ACHN (cell line): Measurements from ENCODE around the gene HTR4.

Experiments used
- DNase-seq: peaks from one replicate; pipeline ENCODE4 v3.0.0-alpha.2; 2015
- in situ Hi-C: cut with HindIII; loops from 2 replicates; pipeline ENCODE4 v1.10.0; 2017; ENCODE audit warnings: low sequenced_read_pairs, low pct_ligation_motif_present, low pct_unique_long_range_greater_than_20kb

The HTR4 gene

GRCh38 chr5:148459669-148460068, 194.7 kb downstream of the HTR4 start:
- DNase-seq: no peak
- in situ Hi-C loops: no loop called here

DNA sequence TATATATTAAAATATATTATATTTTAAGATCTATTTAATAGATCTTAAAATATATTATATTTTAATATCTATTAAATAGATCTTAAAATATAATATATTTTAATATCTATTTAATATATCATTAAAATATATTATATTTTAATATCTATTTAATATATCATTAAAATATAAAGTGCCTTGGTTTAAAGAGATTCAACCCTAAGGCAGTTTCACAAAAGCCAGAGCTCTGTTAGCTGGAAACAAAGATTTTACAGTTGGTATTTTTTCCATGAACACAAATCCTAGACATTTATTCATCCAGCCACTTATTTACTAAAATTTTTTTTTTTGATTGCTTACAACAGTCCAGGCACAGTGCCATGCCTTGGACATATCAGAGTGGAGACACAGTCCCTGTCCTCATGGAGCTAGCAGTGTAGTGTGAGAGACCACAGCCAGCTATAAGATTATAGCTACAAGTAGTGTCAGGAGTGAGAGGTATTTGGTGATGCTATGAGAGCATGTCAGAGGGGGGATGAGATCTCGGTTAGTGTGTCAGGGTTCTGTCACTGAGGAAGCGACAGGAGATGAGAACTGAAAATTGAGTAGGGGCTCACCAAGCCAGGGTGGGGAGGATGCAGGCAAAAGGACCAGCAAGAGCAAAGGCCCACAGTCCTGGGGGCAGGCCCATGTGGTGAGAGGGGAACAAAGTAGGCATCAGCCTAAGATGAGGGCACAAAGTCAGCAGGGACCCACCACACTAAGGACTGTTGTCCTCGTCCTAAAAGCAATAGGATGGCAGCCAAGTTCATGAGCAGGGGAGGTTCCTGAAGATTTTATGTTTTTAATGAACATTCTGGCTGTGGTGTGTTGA, 196.1 kb downstream of the HTR4 start:
- in situ Hi-C loops: no loop called here
- no peak for DNase-seq

- DNase-seq: peak; percentile 22
- in situ Hi-C loops: no loop called here
Observed at GRCh38 chr5:148457183-148457620, 197.1 kb downstream of the HTR4 start.

GRCh38 chr5:148455185-148455584, 199.1 kb downstream of the HTR4 start:
- in situ Hi-C loops: no loop called here
- DNase-seq: no peak

DNA sequence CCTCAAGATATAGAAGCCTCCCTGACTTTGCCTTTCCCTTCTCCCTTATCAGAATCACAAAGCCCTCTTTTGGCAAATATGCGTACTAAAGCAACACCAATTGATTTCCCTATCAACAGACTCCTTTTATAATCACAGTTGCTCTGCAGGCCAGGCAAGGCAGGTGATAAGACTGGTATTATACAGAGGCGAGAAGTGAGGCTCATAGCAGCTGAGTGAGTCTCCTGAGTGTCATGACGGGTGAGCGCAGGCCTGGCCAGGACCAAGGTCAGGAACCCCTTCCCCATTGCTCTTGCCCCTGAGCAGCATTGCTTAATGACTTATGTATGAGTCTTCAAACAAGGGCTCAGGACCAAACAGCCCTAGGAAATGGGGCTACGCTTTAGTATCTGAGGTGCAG, 199.8 kb downstream of the HTR4 start:
- no peak for DNase-seq
- in situ Hi-C loops: no loop called here

DNA sequence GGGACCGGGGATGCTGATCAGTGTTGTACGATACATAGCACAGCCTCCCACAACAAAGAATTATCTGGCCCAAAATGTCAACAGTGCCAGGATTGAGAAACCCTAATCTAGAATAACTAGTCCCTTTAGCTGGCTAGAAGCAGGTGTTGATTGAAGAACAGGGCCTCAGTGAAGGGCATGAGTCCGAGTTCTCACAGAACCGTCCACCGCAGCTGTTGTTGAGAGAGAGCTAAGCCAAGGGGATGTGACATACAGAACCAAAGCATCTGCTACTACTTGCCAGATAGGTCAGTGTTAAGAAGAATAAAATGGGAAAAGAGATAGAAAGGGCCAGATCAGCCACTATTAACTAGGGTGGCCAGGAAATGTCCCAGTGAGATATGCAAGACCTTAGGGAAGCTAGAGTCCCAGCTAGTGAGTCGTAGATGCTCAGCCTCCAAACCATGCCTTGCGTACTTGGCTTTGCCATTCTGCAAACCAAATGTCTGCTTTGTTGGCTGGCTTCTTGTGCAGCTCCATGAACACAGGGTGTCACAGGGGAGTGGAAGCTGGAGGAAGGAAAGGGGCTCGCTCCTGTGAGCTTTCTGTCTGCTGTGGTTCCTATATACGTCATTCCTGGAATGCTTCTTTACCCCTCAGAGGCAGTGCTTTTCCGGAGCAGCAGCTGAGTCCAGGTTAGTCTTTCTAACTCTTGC, 201.7 kb downstream of the HTR4 start:
- no peak for DNase-seq
- in situ Hi-C loops: no loop called here

DNA sequence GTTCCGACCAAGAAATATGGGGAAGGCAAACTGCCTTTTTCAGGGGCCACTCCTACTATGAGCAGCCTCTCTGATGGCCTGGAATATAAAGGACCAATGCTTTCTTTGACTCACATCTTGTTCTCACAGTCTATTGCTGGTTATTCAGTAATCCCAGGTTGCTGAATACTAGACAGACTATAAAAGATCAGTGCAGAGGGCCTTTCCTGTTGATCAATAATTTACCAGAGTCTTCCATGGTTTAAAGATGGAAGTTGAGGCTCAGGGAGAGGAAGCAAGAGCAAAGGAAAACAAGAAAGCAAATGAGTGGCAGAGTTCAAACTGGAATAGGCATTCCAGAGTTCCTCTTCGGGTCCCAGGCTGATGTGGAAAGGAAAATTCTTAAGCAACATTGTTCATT, 207.7 kb downstream of the HTR4 start:
- in situ Hi-C loops: no loop called here
- DNase-seq: peak; percentile 57

DNA sequence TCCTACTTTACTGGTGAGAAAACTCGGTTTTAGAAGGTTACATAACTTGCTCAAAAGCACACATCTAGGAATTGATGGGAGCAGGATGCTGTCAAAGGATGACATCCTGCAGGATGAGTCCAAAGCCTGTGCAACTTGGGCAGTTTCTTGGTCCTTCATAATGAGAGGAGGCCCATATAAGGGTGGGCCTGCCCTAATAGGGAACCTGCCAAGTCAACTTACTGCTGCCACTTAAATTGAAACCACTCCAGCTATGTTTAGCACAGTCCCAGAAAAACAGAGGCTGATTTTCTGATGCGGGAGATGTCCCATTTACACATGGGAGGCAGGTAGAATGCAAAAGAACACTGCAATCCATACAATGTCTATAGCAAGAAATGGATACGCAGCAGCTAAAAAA, 208.7 kb downstream of the HTR4 start:
- DNase-seq: no peak
- in situ Hi-C loops: no loop called here

DNA sequence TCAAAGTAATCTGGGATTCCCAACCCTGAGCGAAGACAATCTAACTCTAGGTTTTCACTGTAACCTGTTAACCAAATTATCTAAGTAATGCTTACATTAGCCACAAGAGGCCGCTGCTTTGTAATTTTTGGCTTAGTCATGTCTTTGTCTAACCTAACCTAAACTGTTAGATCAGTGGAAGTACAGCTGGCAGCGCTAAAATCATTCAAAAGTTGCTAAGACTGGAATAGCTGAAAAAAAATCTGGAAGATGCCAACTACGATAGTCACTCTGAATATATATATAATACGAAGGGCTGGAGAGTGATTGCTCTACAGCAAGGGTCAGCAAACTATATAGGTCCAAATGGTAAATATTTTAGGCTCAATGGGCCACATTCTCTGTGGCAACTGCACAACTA, 210.3 kb downstream of the HTR4 start:
- in situ Hi-C loops: no loop called here
- DNase-seq: peak; percentile 68

DNA sequence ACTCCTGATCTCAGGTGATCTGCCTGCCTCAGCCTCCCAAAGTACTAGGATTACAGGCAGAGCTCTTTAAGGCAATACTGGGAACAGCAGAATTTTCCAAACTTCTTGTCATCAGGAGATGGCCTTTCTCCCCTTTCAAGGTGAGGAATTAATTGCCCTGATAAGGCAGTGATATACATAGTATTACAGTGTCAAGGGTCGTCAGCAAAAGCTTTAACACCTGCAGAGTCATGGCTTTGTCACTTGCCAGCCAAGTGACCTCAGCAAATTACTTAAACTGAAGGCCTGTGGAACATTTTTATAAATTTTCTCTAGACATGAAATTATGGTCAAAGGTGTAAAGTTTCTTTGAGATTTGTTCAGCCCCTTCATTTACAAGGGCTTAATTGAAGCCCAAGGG, 211.1 kb downstream of the HTR4 start:
- in situ Hi-C loops: no loop called here

DNA sequence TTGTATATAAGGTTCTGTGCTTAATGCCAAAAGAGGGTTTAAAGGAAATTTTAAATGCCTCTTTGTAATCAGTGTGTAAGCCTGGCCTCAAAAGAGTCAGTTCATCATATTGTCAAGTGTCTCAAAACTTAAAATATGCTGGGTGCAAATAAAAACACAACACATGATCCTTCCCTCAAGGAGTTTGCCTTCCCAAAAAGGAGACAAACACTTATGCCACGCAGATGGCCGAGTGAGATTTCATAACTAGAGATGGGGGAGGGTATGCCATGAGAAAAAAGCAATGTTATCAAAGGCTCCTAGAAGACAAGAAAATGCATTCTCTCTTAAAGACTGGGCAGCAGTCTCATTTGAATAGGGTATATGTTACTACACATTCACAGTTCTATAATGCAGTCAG, 215.4 kb downstream of the HTR4 start:
- in situ Hi-C loops: no loop called here
- DNase-seq: no peak

More for the DNA sequence above, 211.1 kb downstream of the HTR4 start:
- DNase-seq: no peak

DNA sequence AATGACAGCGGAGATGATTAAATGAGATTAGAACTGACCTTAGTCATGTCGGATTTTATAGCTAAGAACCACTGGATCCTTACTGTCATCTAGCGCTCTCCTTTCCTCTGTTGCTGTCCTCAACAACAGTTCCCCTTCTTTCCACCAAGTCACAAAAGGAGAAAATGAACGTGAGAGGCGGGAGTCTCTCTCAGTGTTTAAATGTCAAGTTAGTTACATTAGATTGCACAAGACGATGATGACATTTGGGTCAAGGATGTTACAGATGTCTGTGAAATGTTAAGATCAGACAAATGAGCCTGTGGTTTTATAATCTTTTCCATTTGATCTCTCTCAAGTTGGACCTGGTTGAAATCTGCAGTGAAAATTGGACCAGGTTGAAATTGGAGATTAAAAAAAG, 217.1 kb downstream of the HTR4 start:
- no peak for DNase-seq
- in situ Hi-C loops: no loop called here

- DNase-seq: no peak
- in situ Hi-C loops: no loop called here
Observed at GRCh38 chr5:148436029-148436428, 218.3 kb downstream of the HTR4 start.

DNA sequence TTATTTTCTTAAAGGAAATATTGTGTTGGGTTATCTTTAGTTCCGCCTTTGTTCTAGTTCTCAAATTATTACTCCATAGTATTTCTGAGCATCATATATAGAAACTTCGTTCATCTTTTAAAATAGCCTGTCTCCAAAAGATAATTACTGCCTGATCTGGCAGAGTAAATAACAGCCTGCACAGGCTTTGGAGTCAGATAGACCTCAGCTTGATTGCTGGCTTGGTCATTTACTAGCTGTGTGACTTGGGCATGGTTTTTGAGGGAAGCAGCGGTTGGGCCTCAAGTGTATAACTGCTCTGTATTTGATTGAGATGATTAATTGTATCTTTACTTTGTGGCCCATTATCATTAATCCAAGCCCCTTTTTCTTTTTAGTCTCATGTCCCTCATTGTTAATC, 220.5 kb downstream of the HTR4 start:
- DNase-seq: no peak
- in situ Hi-C loops: no loop called here
